Neuronal stem cell (in vitro differentiated cells): ENCODE measurements around the gene PNPLA7.

Experiments used
- DNase-seq: peaks from one replicate; pipeline ENCODE4 v3.0.0-alpha.2; 2013; ENCODE audit warnings: low spot score
- H2AFZ ChIP-seq: one replicate; pipeline ENCODE4 v1.6.1; 2013; ENCODE audit warnings: mild to moderate bottlenecking, low read length, inconsistent platforms
- H2AK5ac ChIP-seq: 2 replicates; pipeline ENCODE4 v1.6.1; 2013; ENCODE audit warnings: low read depth, mild to moderate bottlenecking, inconsistent platforms, low read length, moderate library complexity, mixed read lengths
- H2BK120ac ChIP-seq: 2 replicates; pipeline ENCODE4 v1.6.1; 2013; ENCODE audit warnings: low read depth, mild to moderate bottlenecking, inconsistent platforms, low read length, moderate library complexity, mixed read lengths
- H2BK12ac ChIP-seq: one replicate; pipeline ENCODE4 v1.6.1; 2013; ENCODE audit warnings: low read length, inconsistent platforms
- H2BK15ac ChIP-seq: 2 replicates; pipeline ENCODE4 v1.6.1; 2013; ENCODE audit warnings: mild to moderate bottlenecking, low read length, inconsistent platforms, mixed read lengths
- H2BK5ac ChIP-seq: one replicate; pipeline ENCODE4 v1.6.1; 2013; ENCODE audit warnings: inconsistent platforms, mild to moderate bottlenecking, low read length, moderate library complexity
- H3K14ac ChIP-seq: one replicate; pipeline ENCODE4 v1.6.1; 2013; ENCODE audit warnings: low read length, inconsistent platforms
- H3K18ac ChIP-seq: 2 replicates; pipeline ENCODE4 v1.6.1; 2013; ENCODE audit warnings: low read length, inconsistent platforms
- H3K23ac ChIP-seq: 2 replicates; pipeline ENCODE4 v1.6.1; 2013; ENCODE audit warnings: low read depth, mild to moderate bottlenecking, mixed read lengths, low read length, inconsistent platforms; ENCODE audit not compliant: poor library complexity
- H3K27ac ChIP-seq: replicated peaks from 3 replicates; pipeline ENCODE4 v1.5.1; 2013; ENCODE audit warnings: low read length, inconsistent platforms
- H3K27me3 ChIP-seq, 3 experiments: 2 replicates each; pipeline ENCODE4 v1.6.1; 2013; ENCODE audit warnings: low read length in 3 of 3, mild to moderate bottlenecking in 2 of 3, inconsistent platforms in 1 of 3, low read depth in 1 of 3, mixed read lengths in 1 of 3, moderate library complexity in 1 of 3; ENCODE audit not compliant: control insufficient read depth in 3 of 3, insufficient read depth in 3 of 3
- H3K36me3 ChIP-seq, 2 donors: replicated peaks in 1 of 2; 2 replicates each; pipeline ENCODE4 v1.6.1; 2013; ENCODE audit warnings: low read length in 2 of 2; ENCODE audit not compliant: control insufficient read depth in 2 of 2, insufficient read depth in 2 of 2
- H3K4ac ChIP-seq: 2 replicates; pipeline ENCODE4 v1.6.1; 2013; ENCODE audit warnings: inconsistent platforms, mild to moderate bottlenecking, low read length, moderate library complexity
- H3K4me1 ChIP-seq, 2 donors: 1 replicate in 1 of 2; 2 replicates in 1 of 2; pipeline ENCODE4 v1.6.1; 2013; ENCODE audit warnings: low read length in 2 of 2, low read depth in 1 of 2; ENCODE audit not compliant: control insufficient read depth in 2 of 2, insufficient read depth in 1 of 2
- H3K4me2 ChIP-seq: one replicate; pipeline ENCODE4 v1.6.1; 2013; ENCODE audit warnings: mild to moderate bottlenecking, low read length, inconsistent platforms; ENCODE audit not compliant: insufficient read depth, poor library complexity, severe bottlenecking
- H3K4me3 ChIP-seq, 2 donors: 2 replicates each; pipeline ENCODE4 v1.5.1; 2013; ENCODE audit warnings: low read length in 2 of 2, mild to moderate bottlenecking in 2 of 2, inconsistent platforms in 1 of 2, moderate library complexity in 1 of 2
- H3K79me1 ChIP-seq: one replicate; pipeline ENCODE4 v1.6.1; 2013; ENCODE audit warnings: low read depth, mild to moderate bottlenecking, inconsistent platforms, low read length, moderate library complexity
- H3K9ac ChIP-seq: one replicate; pipeline ENCODE4 v1.6.1; 2013; ENCODE audit warnings: mild to moderate bottlenecking, low read depth, low read length, inconsistent platforms; ENCODE audit not compliant: poor library complexity
- H3K9me3 ChIP-seq, 2 donors: replicated peaks in 1 of 2; 2 replicates each; pipeline versions ENCODE3 to v1.6.1; 2013; ENCODE audit warnings: low read length in 2 of 2, mild to moderate bottlenecking in 2 of 2, inconsistent platforms in 1 of 2, low read depth in 1 of 2, mixed read lengths in 1 of 2, moderate library complexity in 1 of 2; ENCODE audit not compliant: control insufficient read depth in 2 of 2, insufficient read depth in 1 of 2
- H4K8ac ChIP-seq: one replicate; pipeline ENCODE4 v1.6.1; 2013; ENCODE audit warnings: low read depth, mild to moderate bottlenecking, inconsistent platforms, low read length, moderate library complexity
- H4K91ac ChIP-seq: one replicate; pipeline ENCODE4 v1.6.1; 2013; ENCODE audit warnings: low read length, low read depth, mild to moderate bottlenecking, inconsistent platforms; ENCODE audit not compliant: poor library complexity
- WGBS, 2 donors: extraction: QIAGEN DNeasy Blood & Tissue Kit; methylation state at CpG; one replicate each; pipeline ENCODE4 v1.1.7; 2013; ENCODE audit warnings: missing lambda C conversion rate in 2 of 2, mixed read lengths in 1 of 2; ENCODE audit not compliant: insufficient read length in 2 of 2, insufficient replicate concordance in 1 of 2; ENCODE audit errors: extremely low coverage in 2 of 2; 5-methylcytosine and 5-hydroxymethylcytosine counted together

The PNPLA7 gene

DNA sequence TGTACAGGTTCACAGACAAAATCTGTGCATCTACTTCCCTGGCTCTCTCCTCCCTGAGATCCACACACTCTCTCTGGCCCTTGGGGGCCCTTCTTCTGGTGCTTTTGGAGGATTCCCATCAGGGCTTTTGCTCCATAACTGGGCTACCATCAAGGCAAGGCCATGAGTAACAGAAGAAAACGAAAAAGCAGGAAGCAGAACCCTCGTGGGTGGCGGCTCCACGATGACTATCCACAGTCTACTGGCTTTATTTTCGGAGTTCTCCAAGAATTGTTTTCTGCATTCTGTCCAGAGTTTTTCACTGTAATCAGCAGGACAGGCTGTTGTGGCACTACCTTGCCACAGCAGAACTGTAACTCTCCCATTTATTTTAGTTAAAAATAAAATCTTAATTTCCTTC is 19.9 kb downstream of the PNPLA7 start:
- Histone ChIP-seq H3K4me2 (no peak overlapping the region), H3K9me3 (no peaks in the 10 kb centered on the region), H4K91ac (no peak overlapping the region), H2BK15ac (no peak overlapping the region), H3K9ac (no peak overlapping the region), H3K27ac (no peak overlapping the region), H2AFZ (no peak overlapping the region), H2BK5ac (no peak overlapping the region), H3K4ac (no peak overlapping the region), H4K8ac (no peak overlapping the region), H3K18ac (no peak overlapping the region), H2BK120ac (no peak overlapping the region), H3K14ac (no peak overlapping the region), H3K36me3 (no peaks in the 10 kb centered on the region), H3K4me3 (no peak overlapping the region), H2BK12ac (no peak overlapping the region), H3K79me1 (no peaks in the 10 kb centered on the region), H3K4me1 (peaks cover 0 to 2% of the 10 kb centered on the region in 2 donors), H3K27me3 (no peaks in the 10 kb centered on the region), H2AK5ac (no peak overlapping the region), H3K23ac (no peak overlapping the region)
- DNase-seq: no peak
- no CpG with 5 or more reads among the region's 5 CpGs for WGBS, 2 donors

- no peaks in the 10 kb centered on the region for H3K79me1 ChIP-seq
- no CpG with 5 or more reads among the region's 5 CpGs for WGBS, 2 donors
- H3K27ac ChIP-seq: no peak overlapping the region
- no peak overlapping the region for H2BK12ac ChIP-seq
- H4K8ac ChIP-seq: no peak overlapping the region
- H2BK120ac ChIP-seq: no peak overlapping the region
- no peaks in the 10 kb centered on the region for H3K36me3 ChIP-seq
- no peak overlapping the region for H2BK15ac ChIP-seq
- H3K18ac ChIP-seq: no peak overlapping the region
- H2BK5ac ChIP-seq: no peak overlapping the region
- no peak overlapping the region for H3K9ac ChIP-seq
- H3K14ac ChIP-seq: no peak overlapping the region
- no peak overlapping the region for H3K4me2 ChIP-seq
- H2AFZ ChIP-seq: no peak overlapping the region
- H2AK5ac ChIP-seq: no peak overlapping the region
- H3K4me1 ChIP-seq: no peaks in the 10 kb centered on the region
- no peak overlapping the region for H4K91ac ChIP-seq
- no peak for DNase-seq
- no peaks in the 10 kb centered on the region for H3K27me3 ChIP-seq
- H3K9me3 ChIP-seq: no peaks in the 10 kb centered on the region
- no peak overlapping the region for H3K23ac ChIP-seq
- H3K4ac ChIP-seq: no peak overlapping the region
- H3K4me3 ChIP-seq: no peak overlapping the region
Measured at GRCh38 chr9:137524981-137525317, 25.3 kb downstream of the PNPLA7 start.

- H3K79me1 ChIP-seq: no peaks in the 10 kb centered on the region
- H2AK5ac ChIP-seq: no peak overlapping the region
- H3K4ac ChIP-seq: no peak overlapping the region
- H2BK5ac ChIP-seq: no peak overlapping the region
- no peaks in the 10 kb centered on the region for H3K4me1 ChIP-seq
- no peak overlapping the region for H3K4me2 ChIP-seq
- no peak overlapping the region for H4K91ac ChIP-seq
- H4K8ac ChIP-seq: no peak overlapping the region
- no peaks in the 10 kb centered on the region for H3K27me3 ChIP-seq
- no peak overlapping the region for H2AFZ ChIP-seq
- DNase-seq: no peak
- H3K27ac ChIP-seq: no peak overlapping the region
- no peak overlapping the region for H3K4me3 ChIP-seq
- H3K36me3 ChIP-seq: no peaks in the 10 kb centered on the region
- WGBS, 2 donors: no CpG with 5 or more reads among the region's 33 CpGs
- H3K9ac ChIP-seq: no peak overlapping the region
- no peak overlapping the region for H3K23ac ChIP-seq
- H3K9me3 ChIP-seq: no peaks in the 10 kb centered on the region
- no peak overlapping the region for H2BK120ac ChIP-seq
- H2BK15ac ChIP-seq: no peak overlapping the region
- no peak overlapping the region for H2BK12ac ChIP-seq
- H3K18ac ChIP-seq: peak overlapping the region; percentile 36
- no peak overlapping the region for H3K14ac ChIP-seq
Measured at GRCh38 chr9:137524161-137524980, 25.8 kb downstream of the PNPLA7 start.

- H2BK12ac ChIP-seq: no peak overlapping the region
- DNase-seq: no peak
- peak overlapping the region; percentile 56 for H3K14ac ChIP-seq
- peak overlapping the region; percentile 17 for H4K8ac ChIP-seq
- H3K18ac ChIP-seq: peak overlapping the region; percentile 71
- H4K91ac ChIP-seq: no peak overlapping the region
- WGBS, 2 donors: no CpG with 5 or more reads among the region's 36 CpGs
- H3K36me3 ChIP-seq: no peaks in the 10 kb centered on the region
- no peak overlapping the region for H3K4me3 ChIP-seq
- no peak overlapping the region for H3K9ac ChIP-seq
- H3K79me1 ChIP-seq: no peaks in the 10 kb centered on the region
- H3K27me3 ChIP-seq: no peaks in the 10 kb centered on the region
- H2BK15ac ChIP-seq: no peak overlapping the region
- no peak overlapping the region for H2AFZ ChIP-seq
- H2BK5ac ChIP-seq: no peak overlapping the region
- no peak overlapping the region for H3K4me2 ChIP-seq
- no peak overlapping the region for H3K27ac ChIP-seq
- H3K4ac ChIP-seq: no peak overlapping the region
- H2AK5ac ChIP-seq: no peak overlapping the region
- no peaks in the 10 kb centered on the region for H3K4me1 ChIP-seq
- H3K23ac ChIP-seq: peak overlapping the region; percentile 73
- H3K9me3 ChIP-seq: no peaks in the 10 kb centered on the region
- H2BK120ac ChIP-seq: peak overlapping the region; percentile 72
Measured at GRCh38 chr9:137522746-137523455, 27.3 kb downstream of the PNPLA7 start.
